Measurements from ENCODE around the gene YIF1B.

Gene YIF1B

DNA sequence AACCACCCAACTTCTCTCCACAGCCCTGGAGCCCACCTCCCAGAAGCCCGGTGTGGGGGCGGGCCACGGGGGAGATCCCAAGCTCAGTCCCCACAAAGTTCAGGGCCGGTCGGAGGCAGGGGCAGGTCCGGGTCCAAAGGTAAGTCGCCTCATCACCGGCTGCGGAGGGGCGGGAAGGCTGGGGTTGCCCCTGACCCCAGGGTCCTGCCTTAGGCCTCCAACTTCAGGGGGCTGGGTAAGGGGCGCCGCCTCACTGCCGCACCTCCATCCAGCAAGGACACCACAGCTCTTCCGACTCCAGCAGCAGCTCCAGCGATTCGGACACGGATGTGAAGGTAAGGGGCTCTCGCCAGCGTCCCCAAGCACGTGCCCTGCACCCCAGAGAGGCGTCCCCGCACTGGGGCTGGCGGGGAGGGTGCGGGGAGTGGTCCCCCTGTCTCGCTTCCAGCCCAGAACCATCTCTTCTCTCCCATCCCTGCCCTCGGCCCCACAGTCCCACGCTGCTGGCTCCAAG, 11.3 kb downstream of the YIF1B start:
- DNase-seq, result no peak

DNA sequence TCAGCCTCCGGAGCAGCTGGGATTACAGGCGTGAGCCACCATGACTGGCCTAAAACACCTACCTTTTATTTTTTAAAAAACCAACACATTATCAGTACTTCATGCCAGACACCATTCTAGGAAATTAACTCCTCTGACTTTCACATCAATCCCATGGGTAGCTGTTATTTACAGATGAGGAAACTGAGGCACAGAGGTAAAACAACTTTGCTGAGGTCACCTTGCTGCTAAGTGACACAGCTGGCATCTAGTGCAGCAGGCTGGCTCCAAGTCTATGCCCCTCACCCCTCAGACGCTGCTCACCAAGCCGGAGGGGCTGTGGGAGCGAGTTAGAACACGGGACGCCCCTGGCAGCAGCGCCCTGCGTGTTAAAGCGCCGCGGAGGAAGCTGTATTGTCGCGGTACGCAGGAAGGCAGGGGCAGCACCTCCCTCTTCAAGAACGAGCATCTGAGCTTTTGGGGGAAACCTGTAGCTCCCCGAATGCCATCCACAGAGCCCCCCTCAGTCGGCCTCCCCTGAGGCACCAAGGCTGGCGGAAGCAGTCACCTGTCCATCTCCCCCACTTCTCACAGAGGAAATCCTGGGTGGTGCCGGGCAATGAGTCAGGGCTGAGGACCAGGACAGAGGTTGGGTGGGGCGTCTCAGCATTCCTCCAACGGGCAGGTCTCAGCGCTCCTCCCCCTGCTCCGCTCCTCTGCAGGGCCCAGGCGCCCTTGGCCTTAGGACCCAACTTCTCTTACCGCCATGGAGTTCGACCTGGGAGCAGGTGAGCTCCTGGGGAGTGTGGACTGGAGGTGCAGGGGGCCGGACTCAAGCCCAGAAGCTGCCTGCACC, 12.0 kb downstream of the YIF1B start, which contains the start of gene C19orf33:
C19orf33 (plus strand) TSS at position 735 of the 835 bp plus-strand sequence; CDS start at position 746, 11 bp downstream.
- no peak for DNase-seq

DNA sequence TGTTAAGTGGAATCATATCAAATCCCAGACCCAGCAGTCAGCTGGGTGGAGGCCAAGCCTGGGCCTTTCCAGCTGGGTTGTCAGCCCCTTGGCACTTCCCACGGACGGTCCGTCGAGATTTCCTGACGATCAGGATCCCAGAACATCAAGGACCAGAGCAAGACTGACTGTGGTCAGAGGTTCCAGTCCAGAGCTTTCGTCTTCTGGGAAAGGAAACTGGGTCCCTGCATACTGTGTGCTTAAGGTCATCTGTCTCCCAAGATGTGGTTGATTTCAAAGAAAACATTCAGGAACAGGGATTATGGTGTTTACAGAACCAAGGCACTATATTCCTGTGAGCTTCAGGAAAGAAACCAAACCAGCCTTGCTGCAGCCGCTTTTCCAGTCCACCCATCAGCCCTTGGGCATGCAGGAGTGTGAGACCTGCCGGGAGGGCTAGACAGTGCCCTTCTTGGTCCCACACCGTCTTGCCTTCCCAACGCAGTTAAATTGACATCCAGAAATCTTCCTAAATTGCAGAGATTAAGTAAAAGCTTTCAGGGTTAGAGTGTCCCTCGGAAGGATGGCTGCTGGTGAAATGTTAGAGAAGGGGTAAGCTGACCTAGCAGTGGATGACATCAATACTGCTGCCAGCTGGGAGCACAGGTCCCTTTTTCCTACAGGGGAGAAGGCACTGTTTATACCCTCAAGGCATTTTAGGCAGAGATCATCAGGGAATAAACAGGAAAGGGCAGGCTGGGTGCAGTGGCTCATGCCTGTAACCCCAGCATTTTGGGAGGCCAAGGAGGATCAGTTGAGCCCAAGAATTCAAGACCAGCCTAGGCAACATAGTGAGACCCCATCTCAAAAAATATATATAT, 16.7 kb downstream of the YIF1B start:
- DNase-seq, result no peak

DNA sequence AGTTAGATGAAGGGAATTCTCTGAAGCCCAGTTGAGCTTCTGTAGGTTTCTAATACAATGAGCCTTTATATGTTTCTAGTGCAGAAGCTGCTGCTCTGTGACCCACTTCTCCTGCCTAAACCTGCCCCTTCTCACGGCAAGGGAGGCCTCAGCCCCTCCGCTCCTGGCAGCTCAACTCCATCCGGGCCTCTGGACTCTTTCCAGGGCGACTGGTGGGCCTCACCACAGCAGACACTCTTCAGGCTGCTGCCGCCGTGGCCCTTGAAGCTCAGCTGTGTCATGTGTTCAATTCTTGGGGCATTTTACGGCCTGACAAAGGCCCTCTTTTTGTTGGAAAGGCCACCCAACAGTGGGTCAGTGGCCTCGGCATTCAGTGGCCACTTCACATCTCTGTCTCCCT, 21.7 kb downstream of the YIF1B start:
- DNase-seq, result no peak

DNA sequence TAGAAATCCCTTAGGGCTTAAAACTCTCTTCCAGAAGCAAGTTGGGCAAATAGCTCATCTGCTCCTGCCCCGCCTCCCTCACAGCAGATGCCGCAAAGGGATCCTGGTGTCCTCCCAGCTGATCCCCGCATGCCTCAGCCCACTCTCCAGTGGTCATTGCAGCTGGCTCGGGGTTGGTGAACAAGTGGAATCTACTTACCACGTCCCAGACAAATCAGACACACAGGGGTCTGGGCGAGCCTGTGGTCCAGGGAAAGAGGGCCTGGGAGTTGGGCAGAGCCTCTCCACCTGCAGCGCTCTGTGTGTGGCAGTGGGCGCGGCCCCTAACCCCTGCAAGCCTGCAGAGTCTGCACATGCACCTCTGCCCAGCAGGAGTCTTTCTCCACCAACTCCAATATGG, 22.5 kb downstream of the YIF1B start:
- no peak for DNase-seq

DNA sequence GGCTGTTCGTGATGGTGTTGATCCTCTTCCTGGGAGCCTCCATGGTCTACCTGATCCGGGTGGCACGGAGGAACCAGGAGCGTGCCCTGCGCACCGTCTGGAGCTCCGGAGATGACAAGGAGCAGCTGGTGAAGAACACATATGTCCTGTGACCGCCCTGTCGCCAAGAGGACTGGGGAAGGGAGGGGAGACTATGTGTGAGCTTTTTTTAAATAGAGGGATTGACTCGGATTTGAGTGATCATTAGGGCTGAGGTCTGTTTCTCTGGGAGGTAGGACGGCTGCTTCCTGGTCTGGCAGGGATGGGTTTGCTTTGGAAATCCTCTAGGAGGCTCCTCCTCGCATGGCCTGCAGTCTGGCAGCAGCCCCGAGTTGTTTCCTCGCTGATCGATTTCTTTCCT, 23.9 kb downstream of the YIF1B start:
- no peak for DNase-seq

DNA sequence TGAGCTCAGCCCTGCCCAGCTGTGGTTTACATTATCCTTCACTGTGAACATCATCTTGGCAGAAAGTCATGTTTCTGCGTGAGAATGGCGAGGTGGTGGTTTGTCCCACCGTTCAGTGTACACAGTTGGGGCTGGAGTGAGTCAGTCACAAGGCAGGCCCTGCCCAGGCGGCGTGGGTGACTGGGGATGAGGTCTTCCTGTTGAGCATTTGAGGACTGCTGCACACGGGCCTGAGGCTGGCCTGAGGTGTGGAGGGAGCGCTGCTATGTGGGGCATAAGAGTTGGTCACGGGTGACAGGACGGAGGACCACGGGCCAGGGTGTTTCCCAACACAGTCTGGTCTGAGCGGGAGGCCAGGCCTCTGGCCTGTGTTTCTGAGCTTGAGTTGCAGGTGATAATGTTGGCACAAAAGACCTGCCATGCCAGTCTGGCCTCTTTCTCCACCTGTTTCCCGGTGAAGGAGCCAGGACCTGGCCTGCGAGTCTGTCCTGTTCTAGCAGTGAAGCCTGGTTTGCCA, 25.1 kb downstream of the YIF1B start:
- DNase-seq, result no peak

DNA sequence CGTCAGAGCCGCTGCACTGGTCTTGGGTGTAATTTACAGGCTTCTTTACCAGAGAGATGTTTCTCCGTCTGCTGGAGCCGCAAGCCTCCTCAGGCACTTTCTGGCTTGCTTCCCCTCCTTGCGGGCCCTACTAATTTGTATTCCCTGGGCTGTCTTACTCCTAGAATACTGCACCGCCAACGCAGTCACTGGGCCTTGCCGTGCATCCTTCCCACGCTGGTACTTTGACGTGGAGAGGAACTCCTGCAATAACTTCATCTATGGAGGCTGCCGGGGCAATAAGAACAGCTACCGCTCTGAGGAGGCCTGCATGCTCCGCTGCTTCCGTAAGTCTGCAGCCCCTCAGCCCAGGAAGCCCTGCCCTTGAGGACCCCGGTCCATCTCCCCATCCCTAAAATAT, 25.8 kb downstream of the YIF1B start:
- DNase-seq, result no peak

DNA sequence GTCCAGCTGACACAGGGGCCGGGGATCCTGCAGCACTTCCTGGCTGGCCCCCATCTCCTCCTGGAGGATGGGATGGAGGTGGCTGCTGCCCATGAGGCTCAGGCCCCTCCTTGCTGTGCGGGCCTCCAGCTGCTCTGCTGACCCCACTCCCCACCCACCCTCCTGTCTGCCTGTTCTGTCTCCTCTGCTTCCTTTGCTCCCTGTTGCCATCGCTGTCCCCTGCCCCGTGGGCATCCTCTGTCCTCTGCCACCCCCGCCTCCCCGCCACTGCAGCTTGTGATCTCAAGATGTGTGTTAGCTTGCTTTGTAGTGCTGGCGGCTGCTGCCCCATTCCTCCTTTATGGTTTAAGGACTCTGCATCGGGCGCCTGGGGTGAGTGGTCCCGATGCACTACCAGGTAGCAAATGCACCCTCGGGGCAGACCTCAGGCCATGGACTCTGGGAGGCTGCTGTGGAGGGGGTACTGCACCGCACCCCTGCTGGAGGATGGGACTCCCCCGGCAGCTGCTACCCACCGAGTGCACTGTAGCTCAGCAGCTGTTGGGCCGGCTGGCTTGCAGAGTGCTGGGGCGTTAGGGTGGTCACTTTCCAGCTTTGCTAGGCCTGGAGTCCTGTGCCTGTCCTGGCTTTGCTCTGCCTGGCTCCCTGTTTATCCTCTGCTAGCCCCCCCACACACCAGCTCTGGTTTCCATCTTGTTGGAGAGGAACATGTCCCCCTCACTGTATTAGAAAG, 27.5 kb downstream of the YIF1B start:
- DNase-seq, result no peak

DNA sequence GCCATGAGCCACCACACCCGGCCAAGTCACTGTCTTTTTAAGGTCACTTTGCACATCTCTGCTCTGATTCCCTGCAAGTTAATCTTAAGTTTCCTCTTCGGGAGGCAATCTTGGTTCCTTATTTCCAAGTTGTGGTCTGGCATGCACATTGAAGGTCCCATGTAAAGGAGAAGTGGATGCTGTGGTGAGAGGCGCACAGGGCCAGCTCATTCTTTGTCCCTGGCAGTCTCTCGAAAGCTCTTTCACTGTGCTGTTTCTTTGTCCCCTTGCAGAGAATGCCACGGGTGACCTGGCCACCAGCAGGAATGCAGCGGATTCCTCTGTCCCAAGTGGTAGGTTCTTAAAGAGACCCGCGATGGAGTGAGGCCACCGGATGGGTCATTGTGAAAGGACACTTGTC, 28.1 kb downstream of the YIF1B start:
- DNase-seq, result peak; percentile 58 to 79

DNA sequence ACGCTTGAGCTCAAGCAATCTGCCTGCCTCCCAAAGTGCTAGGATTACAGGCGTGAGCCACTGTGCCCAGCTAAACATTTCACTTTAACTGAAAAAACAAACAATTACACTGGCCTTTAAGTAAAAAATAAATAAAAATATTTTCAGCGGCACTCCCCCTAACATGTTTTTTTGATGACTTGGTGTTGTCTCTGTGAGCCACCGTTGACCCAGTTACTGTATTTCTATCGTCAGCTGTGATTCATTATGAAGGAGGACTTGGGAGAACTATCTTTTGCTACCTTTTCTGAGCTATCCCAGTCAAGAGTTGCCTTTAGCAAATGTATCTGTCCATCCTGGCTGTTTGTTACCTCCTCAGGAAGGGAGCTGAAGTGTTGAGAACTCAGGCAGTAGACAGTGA, 30.2 kb downstream of the YIF1B start:
- DNase-seq, result no peak

DNA sequence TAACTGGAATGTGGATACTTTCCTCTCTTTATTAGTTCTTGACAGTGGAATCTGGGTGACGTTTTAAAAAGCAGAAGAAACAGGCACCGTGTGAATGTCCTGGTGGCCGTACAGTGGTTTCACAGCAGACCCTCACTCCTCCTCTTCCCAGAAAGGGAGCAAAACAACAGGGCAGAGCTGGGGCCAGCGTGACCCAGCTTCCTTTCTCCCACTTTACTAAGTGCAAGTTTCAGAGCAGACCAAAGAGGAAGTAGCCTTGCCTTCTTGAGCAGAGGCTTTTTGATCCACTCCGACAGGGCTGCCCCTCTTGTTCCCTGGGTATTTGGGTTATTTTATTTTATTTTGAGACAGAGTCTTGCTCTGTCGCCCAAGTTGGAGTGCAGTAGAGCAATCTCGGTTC, 31.3 kb downstream of the YIF1B start:
- DNase-seq, result no peak

DNA sequence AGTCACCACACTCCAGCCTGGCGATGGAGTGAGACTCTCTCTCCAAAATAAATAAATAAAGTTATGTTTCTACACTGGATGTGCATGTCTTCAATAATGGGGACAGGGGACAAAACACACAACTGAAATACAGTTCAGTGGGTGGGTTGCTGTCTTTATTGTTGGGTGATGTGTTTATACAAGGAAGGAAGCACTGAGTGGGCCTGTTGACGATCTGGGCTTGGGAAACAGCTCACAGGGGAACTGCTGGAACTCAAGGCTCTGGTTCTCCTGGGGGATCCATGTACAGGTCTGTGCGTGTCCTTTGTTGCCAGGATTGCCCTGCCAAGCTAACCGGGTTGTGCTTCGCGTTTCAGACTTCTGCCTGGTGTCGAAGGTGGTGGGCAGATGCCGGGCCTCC, 32.5 kb downstream of the YIF1B start:
- DNase-seq, result no peak

DNA sequence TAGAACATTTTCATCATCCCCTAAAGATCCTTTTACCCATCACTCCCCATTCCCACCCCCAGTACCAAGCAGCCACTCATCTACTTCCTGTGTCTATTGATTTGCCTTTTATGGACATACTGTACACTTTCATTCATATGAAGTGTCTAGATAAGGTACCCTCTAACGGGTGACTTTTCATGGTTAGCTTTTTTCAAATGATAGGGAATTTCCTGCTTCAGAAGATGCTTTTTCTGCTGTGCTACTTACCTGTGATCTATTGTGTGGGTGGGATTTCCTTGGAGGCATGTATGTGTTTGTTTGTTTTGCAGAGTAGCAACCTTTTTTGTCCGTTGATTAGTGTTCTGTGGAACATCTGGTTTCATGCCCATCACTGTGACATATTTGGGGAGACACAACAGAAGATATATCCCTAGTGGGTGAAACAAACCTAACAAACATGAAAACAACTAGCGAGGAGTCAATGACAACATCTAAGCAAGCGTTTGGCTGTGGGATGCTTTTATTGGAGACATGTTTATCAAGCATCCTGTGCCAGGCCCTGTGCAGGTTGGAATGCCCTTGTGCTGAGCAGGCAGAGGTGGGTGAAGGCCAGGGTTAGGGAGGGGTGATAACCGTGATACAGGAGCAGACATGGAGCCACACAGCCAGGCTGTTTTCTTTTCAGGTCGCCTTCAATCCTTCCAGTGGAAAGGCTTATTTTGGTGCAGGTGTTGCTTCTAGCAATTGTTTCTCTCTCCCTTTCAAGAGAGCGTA, 33.8 kb downstream of the YIF1B start:
- DNase-seq, result no peak

DNA sequence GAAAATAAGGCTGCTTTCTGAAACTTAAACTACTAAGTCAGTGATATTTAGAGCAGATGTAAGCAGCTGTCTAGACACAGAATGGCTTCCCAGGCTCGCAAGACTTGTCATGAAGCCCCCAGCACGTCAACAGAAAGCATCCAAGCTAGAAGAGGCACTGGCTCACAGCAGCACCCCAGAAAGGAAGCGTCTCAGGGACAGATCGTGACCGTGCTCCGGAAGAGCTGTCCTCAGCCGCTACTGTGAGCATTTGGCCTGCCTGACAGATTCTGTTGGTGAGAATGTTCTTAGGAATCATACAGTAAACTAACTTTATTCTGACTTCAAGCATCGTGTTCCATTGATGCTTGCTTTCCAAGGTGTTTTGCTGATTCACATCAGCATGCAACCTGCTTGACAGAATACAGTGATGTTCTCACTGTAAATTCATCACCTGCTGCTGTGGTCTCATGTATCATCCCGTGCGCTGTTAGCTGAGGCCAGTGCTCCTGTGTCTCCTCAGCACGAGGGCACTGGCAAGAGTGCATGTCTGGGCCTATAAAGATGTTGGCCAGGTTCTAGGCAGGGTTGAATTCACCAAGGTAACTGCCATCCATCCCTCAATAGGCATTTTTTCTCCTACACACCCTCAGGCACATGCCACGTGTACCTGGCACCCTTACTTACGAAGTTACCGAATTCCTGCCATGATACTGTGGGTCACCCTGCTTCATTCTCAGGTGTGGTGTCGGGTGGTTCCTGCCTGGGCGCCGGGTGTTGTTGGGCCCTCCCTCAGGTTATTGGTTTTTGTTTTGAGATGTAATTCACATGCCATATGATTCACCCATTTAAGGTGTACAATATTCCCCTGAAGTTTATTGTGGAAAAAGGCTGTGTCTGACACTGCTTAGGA, 35.5 kb downstream of the YIF1B start:
- DNase-seq, result no peak

DNA sequence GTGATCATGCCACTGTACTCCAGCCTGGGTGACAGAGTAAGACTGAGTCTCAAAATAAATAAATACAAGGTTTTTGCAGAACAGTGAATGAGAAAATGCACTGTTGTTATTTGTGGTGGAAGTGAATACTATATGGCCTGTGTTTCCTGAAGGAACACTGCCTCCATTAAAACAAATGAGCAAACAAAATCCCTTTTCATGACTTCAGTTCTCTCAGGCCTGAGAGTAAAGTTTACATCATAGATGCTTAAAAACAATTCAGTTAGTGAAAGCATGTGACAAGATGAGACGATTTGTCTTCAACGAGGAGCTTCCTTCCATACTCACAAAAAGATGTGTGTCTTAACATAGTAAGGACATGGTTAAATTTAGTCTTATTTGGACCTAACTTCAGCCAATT, 37.0 kb downstream of the YIF1B start:
- DNase-seq, result no peak

DNA sequence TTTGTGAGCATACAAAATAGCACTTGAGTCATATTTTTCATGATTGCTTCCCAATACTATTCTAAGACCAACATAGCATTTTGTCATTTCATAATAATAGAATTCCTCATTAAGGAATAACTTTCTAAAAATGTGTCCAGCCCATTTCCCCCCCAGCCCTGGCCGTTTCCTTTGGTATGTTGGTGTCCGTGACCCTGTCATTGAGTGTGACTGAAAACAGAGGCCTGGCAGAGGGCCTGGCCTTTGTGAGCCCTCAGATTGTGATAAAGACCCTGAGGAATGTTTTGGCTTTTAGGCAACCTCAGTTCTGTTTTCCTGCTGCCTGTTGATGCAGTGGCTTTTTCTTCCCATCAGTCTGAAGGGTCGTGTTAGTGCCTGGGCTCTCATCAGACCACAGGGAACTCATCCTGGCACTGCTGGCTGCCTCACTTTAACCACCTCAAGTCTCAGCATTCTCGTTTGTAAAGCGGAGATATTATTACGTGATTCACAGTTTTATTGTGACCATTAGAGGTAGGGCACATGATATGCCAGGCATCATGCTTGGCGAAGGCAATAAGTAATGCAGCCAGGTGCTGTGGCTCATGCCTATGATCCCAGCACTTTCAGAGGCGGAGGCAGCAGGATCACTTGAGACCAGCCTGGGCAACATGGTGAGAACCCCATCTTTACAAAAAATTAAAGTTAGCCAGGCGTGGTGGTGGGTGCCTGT, 37.6 kb downstream of the YIF1B start:
- no peak for DNase-seq

DNA sequence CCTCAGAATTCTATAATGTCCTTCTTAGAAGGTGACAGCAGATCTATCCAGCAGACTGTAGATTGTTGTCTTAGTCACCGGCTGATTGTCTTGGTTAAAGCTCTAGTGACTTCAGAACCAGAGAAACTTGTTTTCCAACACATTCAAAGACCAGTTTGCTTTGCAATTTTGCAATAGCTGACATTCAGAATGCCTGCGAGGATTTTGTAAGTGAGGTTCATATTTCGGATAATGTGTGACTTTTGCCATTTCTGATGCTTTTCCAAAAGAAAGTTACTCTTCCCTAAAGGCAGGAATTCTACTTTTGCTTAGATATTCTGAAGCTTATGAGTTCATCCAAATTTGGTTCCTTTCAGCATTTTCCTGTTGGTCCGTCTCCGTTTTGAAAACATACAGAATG, 38.2 kb downstream of the YIF1B start:
- no peak for DNase-seq

DNA sequence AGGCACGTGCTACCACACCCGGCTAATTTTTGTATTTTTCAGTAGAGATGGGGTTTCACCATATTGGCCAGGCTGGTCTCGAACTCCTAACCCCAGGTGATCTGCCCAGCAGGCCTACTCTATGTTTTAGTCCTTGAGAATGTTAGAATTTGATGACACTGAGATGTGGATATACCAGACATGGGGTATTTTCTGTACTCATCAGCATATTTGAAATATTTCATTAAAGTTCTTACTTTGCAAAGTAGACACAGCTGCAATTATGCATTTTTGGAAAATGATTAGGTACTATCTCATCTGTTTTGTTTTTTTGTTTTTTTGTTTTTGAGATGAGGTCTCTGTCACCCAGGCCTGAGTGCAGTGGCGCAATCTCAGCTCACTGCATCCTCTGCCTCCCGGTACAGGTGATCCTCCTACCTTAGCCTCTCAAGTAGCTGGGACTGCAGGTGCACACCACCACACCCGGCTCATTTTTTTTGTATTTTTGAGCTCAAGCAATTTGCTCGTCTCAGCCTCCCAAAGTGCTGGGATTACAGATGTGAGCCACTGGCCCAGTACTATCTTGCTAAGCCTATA, 38.7 kb downstream of the YIF1B start:
- DNase-seq, result no peak

DNA sequence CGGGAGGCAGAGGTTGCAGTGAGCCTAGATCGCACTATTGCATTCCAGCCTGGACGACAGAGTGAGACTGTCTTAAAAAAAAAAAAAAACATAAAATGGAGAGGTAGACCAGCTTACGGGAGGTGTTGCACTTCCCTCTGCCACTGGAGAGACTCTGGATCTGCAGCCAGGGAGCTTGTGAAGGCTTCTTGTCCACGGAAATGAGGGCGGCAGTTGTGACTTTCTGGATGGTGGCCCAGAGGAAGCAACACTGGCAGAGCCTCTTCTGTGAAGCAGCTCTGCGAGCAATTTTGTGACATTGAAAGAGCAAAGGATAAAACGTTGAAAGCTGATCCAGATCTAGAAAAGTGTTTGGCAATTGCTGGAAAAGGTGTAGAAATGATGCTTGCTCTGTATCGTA, 41.0 kb downstream of the YIF1B start:
- no peak for DNase-seq
